ENCODE measurements around the gene CLDN4.
"Not testable (repeated sequence)": the region's sequence is repeated elsewhere in the genome, so short reads cannot be mapped to it uniquely, and the experiment has no call there.

The CLDN4 gene

GRCh38 chr7:73823873-73824592 is 6.8 kb upstream of the CLDN4 start:
- DNase-seq, result no peak

- DNase-seq, result no peak
These were observed 5.8 kb upstream of the CLDN4 start for GRCh38 chr7:73824986-73825385.

GRCh38 chr7:73827567-73828106 is 3.2 kb upstream of the CLDN4 start:
- DNase-seq, result peak; percentile 54 to 80

GRCh38 chr7:73828107-73828803 is 2.5 kb upstream of the CLDN4 start:
- DNase-seq, result peak in 1 of 2 experiments; percentile 23

GRCh38 chr7:73828972-73829371 is 1.8 kb upstream of the CLDN4 start:
- no peak for DNase-seq

- no peak for DNase-seq
These were observed 1.3 kb upstream of the CLDN4 start for GRCh38 chr7:73829505-73829904.

- no peak for DNase-seq
These were observed 695 bp upstream of the CLDN4 start for GRCh38 chr7:73829921-73830680.

- no peak for DNase-seq
These were observed 713 bp downstream of the CLDN4 start for GRCh38 chr7:73831584-73831833.

GRCh38 chr7:73831834-73832651 is 1.2 kb downstream of the CLDN4 start:
- DNase-seq, result no peak

- DNase-seq, result no peak
These were observed 2.0 kb downstream of the CLDN4 start for GRCh38 chr7:73832806-73833205.

- no peak for DNase-seq
These were observed 2.6 kb downstream of the CLDN4 start for GRCh38 chr7:73833251-73833919.

- no peak for DNase-seq
These were observed 3.9 kb downstream of the CLDN4 start for GRCh38 chr7:73834626-73835191.

- not testable (repeated sequence) for DNase-seq
These were observed 6.4 kb downstream of the CLDN4 start for GRCh38 chr7:73837167-73837566.

GRCh38 chr7:73838642-73839041 is 7.8 kb downstream of the CLDN4 start:
- DNase-seq, result no peak

- no peak for DNase-seq
These were observed 8.5 kb downstream of the CLDN4 start for GRCh38 chr7:73839290-73839689.

GRCh38 chr7:73839743-73840714 is 9.2 kb downstream of the CLDN4 start:
- no peak for DNase-seq

- DNase-seq, result no peak
These were observed 10.1 kb downstream of the CLDN4 start for GRCh38 chr7:73840715-73841379.

GRCh38 chr7:73841689-73842066 is 10.9 kb downstream of the CLDN4 start:
- DNase-seq, result no peak

- peak; percentile 67 to 88 for DNase-seq
These were observed 11.5 kb downstream of the CLDN4 start, which contains the start of gene METTL27 for GRCh38 chr7:73842067-73842976. Gene METTL27, minus strand, starts transcription at chr7:73842516. Its CDS starts 376 bp downstream, at chr7:73842140.

Measured in cerebellar nuclear complex (tissue), 1 donor.